GM18873 (cell line): Measurements from ENCODE around the gene SETD7.

Experiments
- ATAC-seq: cut with Tn5 transposase; IDR thresholded peaks from one replicate; pipeline ENCODE4 v1.9.1; 2021; ENCODE audit warnings: mild to moderate bottlenecking, moderate library complexity, moderate number of reproducible peaks; ENCODE audit not compliant: unreplicated experiment, low FRiP score

The SETD7 gene

GRCh38 chr4:139553751-139554641, 2.0 kb downstream of the SETD7 start:
- no peak for ATAC-seq

GRCh38 chr4:139552517-139553307, 3.3 kb downstream of the SETD7 start:
- no peak for ATAC-seq

- no peak for ATAC-seq
Measured at GRCh38 chr4:139550724-139551429, 5.1 kb downstream of the SETD7 start.

GRCh38 chr4:139547979-139548378, 8.0 kb downstream of the SETD7 start:
- ATAC-seq, result no peak

GRCh38 chr4:139540632-139541031, 15.4 kb downstream of the SETD7 start:
- ATAC-seq, result no peak

GRCh38 chr4:139540161-139540560, 15.9 kb downstream of the SETD7 start:
- no peak for ATAC-seq

- ATAC-seq, result no peak
Measured at GRCh38 chr4:139537292-139537691, 18.7 kb downstream of the SETD7 start.

GRCh38 chr4:139535871-139536234, 20.2 kb downstream of the SETD7 start:
- ATAC-seq, result no peak

GRCh38 chr4:139535228-139535870, 20.7 kb downstream of the SETD7 start:
- ATAC-seq, result no peak

- no peak for ATAC-seq
Measured at GRCh38 chr4:139534287-139534950, 21.6 kb downstream of the SETD7 start.

GRCh38 chr4:139533511-139533910, 22.5 kb downstream of the SETD7 start:
- no peak for ATAC-seq

- no peak for ATAC-seq
Measured at GRCh38 chr4:139532947-139533346, 23.1 kb downstream of the SETD7 start.

GRCh38 chr4:139530833-139531427, 25.1 kb downstream of the SETD7 start:
- no peak for ATAC-seq

GRCh38 chr4:139528377-139529005, 27.5 kb downstream of the SETD7 start:
- ATAC-seq, result peak; percentile 57

- no peak for ATAC-seq
Measured at GRCh38 chr4:139526928-139527327, 29.1 kb downstream of the SETD7 start.

- no peak for ATAC-seq
Measured at GRCh38 chr4:139525414-139525813, 30.6 kb downstream of the SETD7 start.

- ATAC-seq, result no peak
Measured at GRCh38 chr4:139524062-139524631, 31.9 kb downstream of the SETD7 start.

GRCh38 chr4:139523076-139523475, 32.9 kb downstream of the SETD7 start:
- no peak for ATAC-seq

- ATAC-seq, result no peak
Measured at GRCh38 chr4:139522457-139522856, 33.6 kb downstream of the SETD7 start.
